Posterior cingulate gyrus (tissue), 11 donors: ENCODE measurements around the gene ENPP1.

ENCODE experiments used
- DNase-seq, 10 donors: peaks; one replicate each; pipeline versions ENCODE4 v3.0.0 to v3.0.0-alpha.2; 2020 to 2021; ENCODE audit warnings: mixed read lengths in 3 of 10
- intact Hi-C: fragments of 100-400 bp; cut with DNase I; formaldehyde crosslinking; loops from one replicate; pipeline ENCODE4 v1.15.1; 2023

The ENPP1 gene

GRCh38 chr6:131823276-131823902 is 15.6 kb downstream of the ENPP1 start:
- no peak for DNase-seq
- intact Hi-C loops: no loop called here

GRCh38 chr6:131825946-131826345 is 18.1 kb downstream of the ENPP1 start:
- DNase-seq: no peak
- intact Hi-C loops: no loop called here

GRCh38 chr6:131828080-131828479 is 20.3 kb downstream of the ENPP1 start:
- intact Hi-C loops: no loop called here
- no peak for DNase-seq

GRCh38 chr6:131828951-131829350 is 21.1 kb downstream of the ENPP1 start:
- intact Hi-C loops: no loop called here
- DNase-seq: no peak

- DNase-seq: no peak
- intact Hi-C loops: no loop called here
Observed at GRCh38 chr6:131831392-131831791, 23.6 kb downstream of the ENPP1 start.

- intact Hi-C loops: no loop called here
- no peak for DNase-seq
Observed at GRCh38 chr6:131831886-131832285, 24.1 kb downstream of the ENPP1 start.

- no peak for DNase-seq
- intact Hi-C loops: no loop called here
Observed at GRCh38 chr6:131832363-131832762, 24.5 kb downstream of the ENPP1 start.

- intact Hi-C loops: no loop called here
- DNase-seq: no peak
Observed at GRCh38 chr6:131838051-131838450, 30.2 kb downstream of the ENPP1 start.

- no peak for DNase-seq
- intact Hi-C loops: no loop called here
Observed at GRCh38 chr6:131839388-131839787, 31.6 kb downstream of the ENPP1 start.

- intact Hi-C loops: no loop called here
- no peak for DNase-seq
Observed at GRCh38 chr6:131840441-131840840, 32.6 kb downstream of the ENPP1 start.

- intact Hi-C loops: no loop called here
- DNase-seq: no peak
Observed at GRCh38 chr6:131840936-131841583, 33.2 kb downstream of the ENPP1 start.

GRCh38 chr6:131843768-131844167 is 35.9 kb downstream of the ENPP1 start:
- DNase-seq: no peak
- intact Hi-C loops: no loop called here

- intact Hi-C loops: no loop called here
- no peak for DNase-seq
Observed at GRCh38 chr6:131844243-131844841, 36.5 kb downstream of the ENPP1 start.

GRCh38 chr6:131846023-131846663 is 38.3 kb downstream of the ENPP1 start:
- intact Hi-C loops: no loop called here
- DNase-seq: no peak

- intact Hi-C loops: no loop called here
- DNase-seq: no peak
Observed at GRCh38 chr6:131846905-131847304, 39.1 kb downstream of the ENPP1 start.

GRCh38 chr6:131849799-131850198 is 42.0 kb downstream of the ENPP1 start:
- no peak for DNase-seq
- intact Hi-C loops: no loop called here

GRCh38 chr6:131851049-131851769 is 43.4 kb downstream of the ENPP1 start:
- intact Hi-C loops: no loop called here
- DNase-seq: no peak

GRCh38 chr6:131852200-131852599 is 44.4 kb downstream of the ENPP1 start:
- intact Hi-C loops: no loop called here
- DNase-seq: no peak

GRCh38 chr6:131854803-131855202 is 47.0 kb downstream of the ENPP1 start:
- DNase-seq: no peak
- intact Hi-C loops: no loop called here

- DNase-seq: no peak
Observed at GRCh38 chr6:131858765-131859415, 51.1 kb downstream of the ENPP1 start.

More at GRCh38 chr6:131858765-131859415, 51.1 kb downstream of the ENPP1 start:
- intact Hi-C loops: no loop called here
